ENCODE results near the gene CACNB4. TPM values are rescaled to one million over a fixed set of nuclear protein-coding genes. Genes with fewer than 3 reads are reported as not detected.

CACNB4 gene
- total RNA-seq, 4 donors from 2014 or later = 3.5 to 4.8 (median 4.3) TPM

DNA sequence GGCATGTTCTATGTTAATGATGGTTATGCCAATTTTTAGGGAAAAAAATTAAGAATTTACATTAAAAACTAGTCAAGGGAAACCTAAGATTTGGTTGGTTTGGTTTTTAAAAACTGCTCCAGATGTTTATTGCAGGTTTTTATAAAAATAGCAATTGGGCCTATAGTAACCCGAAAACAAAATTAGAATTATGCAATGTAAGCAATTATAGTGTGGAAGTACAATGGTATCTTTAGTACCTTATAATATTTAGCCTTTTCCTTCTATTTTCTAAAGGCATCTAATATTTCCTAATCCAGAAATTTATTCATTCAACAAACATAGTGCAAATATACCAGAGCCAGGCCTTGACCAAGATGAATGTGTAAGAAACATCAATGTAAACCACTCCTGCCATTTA, 27.3 kb downstream of the CACNB4 start:
- Histone ChIP-seq H3K9me3 (no peaks in the 10 kb centered on the region), H3K27ac (no peak overlapping the region), H3K27me3 (no peaks in the 10 kb centered on the region), H3K36me3 (no peaks in the 10 kb centered on the region), H3K4me3 (no peak overlapping the region), H3K4me1 (no peaks in the 10 kb centered on the region)
- TF ChIP-seq, protein P1, sequence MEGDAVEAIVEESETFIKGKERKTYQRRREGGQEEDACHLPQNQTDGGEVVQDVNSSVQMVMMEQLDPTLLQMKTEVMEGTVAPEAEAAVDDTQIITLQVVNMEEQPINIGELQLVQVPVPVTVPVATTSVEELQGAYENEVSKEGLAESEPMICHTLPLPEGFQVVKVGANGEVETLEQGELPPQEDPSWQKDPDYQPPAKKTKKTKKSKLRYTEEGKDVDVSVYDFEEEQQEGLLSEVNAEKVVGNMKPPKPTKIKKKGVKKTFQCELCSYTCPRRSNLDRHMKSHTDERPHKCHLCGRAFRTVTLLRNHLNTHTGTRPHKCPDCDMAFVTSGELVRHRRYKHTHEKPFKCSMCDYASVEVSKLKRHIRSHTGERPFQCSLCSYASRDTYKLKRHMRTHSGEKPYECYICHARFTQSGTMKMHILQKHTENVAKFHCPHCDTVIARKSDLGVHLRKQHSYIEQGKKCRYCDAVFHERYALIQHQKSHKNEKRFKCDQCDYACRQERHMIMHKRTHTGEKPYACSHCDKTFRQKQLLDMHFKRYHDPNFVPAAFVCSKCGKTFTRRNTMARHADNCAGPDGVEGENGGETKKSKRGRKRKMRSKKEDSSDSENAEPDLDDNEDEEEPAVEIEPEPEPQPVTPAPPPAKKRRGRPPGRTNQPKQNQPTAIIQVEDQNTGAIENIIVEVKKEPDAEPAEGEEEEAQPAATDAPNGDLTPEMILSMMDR (IDR thresholded peaks at IDR 0.05) = no peak
- TF ChIP-seq POLR2A (IDR thresholded peaks at IDR 0.05) (no peak), EP300 (IDR thresholded peaks at IDR 0.05) (no peak)
- DNase-seq (ENCODE audit: low spot score in 2 of 2) = no peak
- 85 to 90% methylated on average over 1 of the region's 1 CpG for WGBS, 2 donors

DNA sequence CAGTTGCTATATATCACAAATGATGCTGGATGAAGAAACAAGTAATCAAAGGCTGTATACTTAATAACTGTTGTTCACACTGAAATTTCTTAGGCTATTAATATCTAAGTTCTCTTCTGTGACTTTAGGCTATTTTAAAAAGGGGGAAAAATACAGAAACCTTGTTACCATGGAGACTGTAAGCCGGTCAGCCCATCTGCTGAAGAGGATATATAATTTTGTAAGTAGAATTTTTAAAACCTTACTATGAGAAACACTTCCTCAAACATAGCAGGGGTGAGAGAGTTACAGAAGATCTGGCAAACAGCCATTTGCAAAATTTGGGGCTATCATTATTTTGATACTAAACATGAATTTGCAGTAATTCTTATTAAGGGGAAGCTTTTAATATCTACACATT, 27.8 kb downstream of the CACNB4 start:
- no peak for DNase-seq (ENCODE audit: low spot score in 2 of 2)
- TF ChIP-seq POLR2A (IDR thresholded peaks at IDR 0.05) (no peak), EP300 (IDR thresholded peaks at IDR 0.05) (no peak)
- TF ChIP-seq, protein P1 (IDR thresholded peaks at IDR 0.05) = no peak
- H3K4me3 ChIP-seq = no peak overlapping the region
- no peaks in the 10 kb centered on the region for H3K27me3 ChIP-seq
- no peaks in the 10 kb centered on the region for H3K4me1 ChIP-seq
- no peak overlapping the region for H3K27ac ChIP-seq
- no peaks in the 10 kb centered on the region for H3K9me3 ChIP-seq
- no peaks in the 10 kb centered on the region for H3K36me3 ChIP-seq
- WGBS, 2 donors = 51 to 62% methylated on average over 1 of the region's 1 CpG

DNA sequence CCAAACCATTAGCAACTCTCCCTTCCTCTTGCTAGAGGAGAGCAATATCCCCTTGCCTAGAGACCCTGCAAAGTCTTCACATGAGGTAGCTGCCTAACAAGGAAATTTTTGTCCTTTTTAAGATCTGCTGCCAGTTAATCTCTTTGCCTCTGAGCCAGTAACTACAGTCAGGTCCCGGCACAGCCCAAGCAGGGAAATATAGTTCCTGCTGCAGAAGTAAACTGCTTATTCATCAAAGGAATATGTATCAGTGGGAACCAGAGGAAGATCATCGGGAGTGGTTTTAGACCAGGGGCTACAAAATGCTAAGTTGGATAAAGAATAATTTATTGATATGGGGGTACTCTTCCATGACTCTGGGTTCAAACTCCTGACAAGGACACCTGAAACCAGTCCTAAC, 30.6 kb downstream of the CACNB4 start:
- no peak overlapping the region for H3K27ac ChIP-seq
- peaks cover 0 to 8% (median 0%) of the 10 kb centered on the region in 4 donors for H3K4me1 ChIP-seq
- H3K9me3 ChIP-seq = no peaks in the 10 kb centered on the region
- no peak overlapping the region for H3K4me3 ChIP-seq
- DNase-seq (ENCODE audit: low spot score in 2 of 2) = no peak
- no peaks in the 10 kb centered on the region for H3K36me3 ChIP-seq
- TF ChIP-seq POLR2A (IDR thresholded peaks at IDR 0.05) = no peak
- no peak for TF ChIP-seq EP300 (IDR thresholded peaks at IDR 0.05)
- TF ChIP-seq, protein P1 (IDR thresholded peaks at IDR 0.05) = no peak
- WGBS, 2 donors = 63 to 66% methylated on average over 2 of the region's 2 CpGs
- H3K27me3 ChIP-seq = no peaks in the 10 kb centered on the region

DNA sequence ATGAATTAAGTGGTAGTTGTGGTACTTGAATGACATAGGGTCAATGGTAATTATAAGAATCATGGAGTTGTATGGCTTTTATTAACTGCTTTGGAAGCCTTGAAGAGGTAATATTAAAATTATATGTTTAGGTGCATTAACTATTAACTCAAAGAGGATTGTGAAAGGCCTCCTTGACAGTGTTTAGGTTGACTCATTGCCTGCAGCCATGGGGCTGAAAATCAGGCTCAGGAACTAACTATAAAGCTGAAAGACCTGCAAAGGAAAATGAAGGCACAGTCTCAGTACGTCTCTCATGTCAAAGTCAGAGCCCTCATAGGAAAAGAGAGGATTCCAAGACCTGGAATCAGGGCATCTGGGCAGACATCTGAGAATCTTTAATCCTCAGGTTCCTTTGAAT, 31.0 kb downstream of the CACNB4 start:
- 83 to 88% methylated on average over 1 of the region's 1 CpG for WGBS, 2 donors
- H3K27me3 ChIP-seq = no peaks in the 10 kb centered on the region
- H3K27ac ChIP-seq = no peak overlapping the region
- H3K36me3 ChIP-seq = no peaks in the 10 kb centered on the region
- H3K4me3 ChIP-seq = no peak overlapping the region
- H3K9me3 ChIP-seq = no peaks in the 10 kb centered on the region
- TF ChIP-seq POLR2A (IDR thresholded peaks at IDR 0.05) (no peak), EP300 (IDR thresholded peaks at IDR 0.05) (no peak)
- TF ChIP-seq, protein P1 (IDR thresholded peaks at IDR 0.05) = no peak
- no peak for DNase-seq (ENCODE audit: low spot score in 2 of 2)
- peaks cover 0 to 12% (median 0%) of the 10 kb centered on the region in 4 donors for H3K4me1 ChIP-seq

DNA sequence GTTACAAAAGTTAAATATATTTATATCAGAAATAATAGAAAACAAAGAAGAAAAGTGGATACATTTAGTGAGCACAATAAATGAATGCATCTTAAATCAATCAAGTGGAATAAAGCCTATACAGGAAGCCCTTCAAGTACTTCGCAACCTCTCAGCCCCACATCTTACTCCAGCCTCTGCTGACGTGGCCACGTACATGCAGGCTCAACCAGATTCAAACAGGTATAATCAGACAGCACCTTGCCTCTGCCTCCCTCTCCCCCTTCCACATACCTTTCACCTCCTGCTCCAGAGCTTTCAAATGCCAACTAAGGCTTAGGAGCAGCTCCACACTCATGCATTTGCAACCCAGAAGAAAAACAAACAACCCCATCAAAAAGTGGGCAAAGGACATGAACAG, 32.9 kb downstream of the CACNB4 start:
- Histone ChIP-seq H3K4me3 (no peak overlapping the region), H3K4me1 (peaks cover 0 to 18% (median 0%) of the 10 kb centered on the region in 4 donors), H3K9me3 (no peaks in the 10 kb centered on the region), H3K27ac (no peak overlapping the region), H3K36me3 (no peaks in the 10 kb centered on the region), H3K27me3 (no peaks in the 10 kb centered on the region)
- TF ChIP-seq, protein P1 (IDR thresholded peaks at IDR 0.05) = no peak
- TF ChIP-seq POLR2A (IDR thresholded peaks at IDR 0.05) = no peak
- no peak for TF ChIP-seq EP300 (IDR thresholded peaks at IDR 0.05)
- no peak for DNase-seq (ENCODE audit: low spot score in 2 of 2)
- WGBS, 2 donors = 90 to 95% methylated on average over 3 of the region's 3 CpGs

Measured in tibial nerve (tissue), 4 donors.